Immature natural killer cell (primary cell): ENCODE data around the gene OLFM1. TPM values are rescaled to one million over a fixed set of nuclear protein-coding genes. Genes with fewer than 3 reads are reported as not detected.

ENCODE experiments used
- DNase-seq, 3 donors: peaks; one replicate each; pipeline ENCODE4 v3.0.0; 2022; ENCODE audit warnings: mixed read lengths in 1 of 3
- H3K27ac Mint-ChIP-seq, 6 donors: one replicate each; pipeline ENCODE4 v1.8.0; 2020; ENCODE audit warnings: mixed read lengths in 6 of 6, mild to moderate bottlenecking in 5 of 6, inconsistent platforms in 4 of 6, moderate library complexity in 3 of 6
- H3K27me3 Mint-ChIP-seq, 3 donors: one replicate each; pipeline ENCODE4 v1.8.0; 2020 to 2021; ENCODE audit warnings: low read depth in 3 of 3, mild to moderate bottlenecking in 3 of 3, mixed read lengths in 3 of 3, moderate library complexity in 3 of 3, inconsistent platforms in 1 of 3
- H3K36me3 Mint-ChIP-seq, 3 donors: one replicate each; pipeline ENCODE4 v1.8.0; 2020; ENCODE audit warnings: mixed read lengths in 3 of 3, inconsistent platforms in 2 of 3, mild to moderate bottlenecking in 2 of 3
- H3K4me1 Mint-ChIP-seq, 2 donors: one replicate each; pipeline ENCODE4 v1.8.0; 2020; ENCODE audit warnings: inconsistent platforms in 2 of 2, mild to moderate bottlenecking in 2 of 2, mixed read lengths in 2 of 2, moderate library complexity in 1 of 2
- H3K4me3 Mint-ChIP-seq, 5 donors: one replicate each; pipeline ENCODE4 v1.8.0; 2020; ENCODE audit warnings: mild to moderate bottlenecking in 5 of 5, mixed read lengths in 5 of 5, inconsistent platforms in 3 of 5, moderate library complexity in 3 of 5
- H3K9me3 Mint-ChIP-seq, 6 donors: one replicate each; pipeline ENCODE4 v1.8.0; 2020; ENCODE audit warnings: mild to moderate bottlenecking in 6 of 6, mixed read lengths in 6 of 6, inconsistent platforms in 4 of 6, moderate library complexity in 3 of 6
- polyA plus RNA-seq, 3 donors: library from polyadenylated mRNA; unstranded; fragments of 300-500 nt; fragmentation: Illumina TruSeq; gene quantifications; one replicate each; pipeline ENCODE4 v1.2.3, GENCODE V29; 2021

OLFM1 gene
- polyA plus RNA-seq, 3 donors from 2014 or later, result not detected

DNA sequence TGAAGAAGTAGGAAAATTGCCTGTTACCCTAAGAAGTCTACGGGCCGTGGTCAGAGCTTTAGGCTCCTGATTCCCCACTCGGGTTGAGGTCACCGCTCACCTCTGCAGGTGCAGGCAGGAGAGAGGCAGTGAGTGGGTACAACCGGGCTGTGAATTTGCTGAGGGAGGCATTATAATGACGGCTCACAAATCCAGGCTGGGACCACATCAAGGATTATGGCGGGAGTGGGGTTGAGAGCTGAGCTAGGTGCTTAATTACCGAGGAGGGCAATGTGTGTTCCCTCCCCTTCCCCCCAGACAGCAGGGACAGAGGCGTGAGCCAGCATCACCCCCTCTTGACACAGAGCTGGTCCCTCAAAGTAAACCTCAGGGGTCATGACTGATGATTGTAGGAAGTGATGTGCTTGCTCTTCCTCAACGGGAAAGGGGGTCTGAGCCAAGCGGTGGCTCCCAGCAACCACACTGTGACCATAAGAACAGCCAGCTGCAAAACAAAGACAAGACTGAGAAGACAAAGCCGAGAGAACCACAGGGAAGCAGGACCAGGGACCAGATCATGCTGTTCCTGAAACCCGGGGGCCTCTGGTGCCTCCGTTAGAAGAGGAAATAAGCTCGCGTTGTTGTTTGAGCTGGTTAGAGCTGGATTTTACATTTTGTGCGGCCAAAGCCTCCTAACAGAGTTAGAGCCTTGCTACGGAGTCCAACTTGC is 77.7 kb downstream of the OLFM1 start:
- DNase-seq, result no peak
- no peaks in the 10 kb centered on the region for H3K4me1 Mint-ChIP-seq
- H3K27ac Mint-ChIP-seq, result no peak overlapping the region
- H3K36me3 Mint-ChIP-seq, result no peaks in the 10 kb centered on the region
- no peaks in the 10 kb centered on the region for H3K9me3 Mint-ChIP-seq
- peaks cover 0 to 4% (median 2%) of the 10 kb centered on the region in 3 donors for H3K27me3 Mint-ChIP-seq
- H3K4me3 Mint-ChIP-seq, result no peak overlapping the region

DNA sequence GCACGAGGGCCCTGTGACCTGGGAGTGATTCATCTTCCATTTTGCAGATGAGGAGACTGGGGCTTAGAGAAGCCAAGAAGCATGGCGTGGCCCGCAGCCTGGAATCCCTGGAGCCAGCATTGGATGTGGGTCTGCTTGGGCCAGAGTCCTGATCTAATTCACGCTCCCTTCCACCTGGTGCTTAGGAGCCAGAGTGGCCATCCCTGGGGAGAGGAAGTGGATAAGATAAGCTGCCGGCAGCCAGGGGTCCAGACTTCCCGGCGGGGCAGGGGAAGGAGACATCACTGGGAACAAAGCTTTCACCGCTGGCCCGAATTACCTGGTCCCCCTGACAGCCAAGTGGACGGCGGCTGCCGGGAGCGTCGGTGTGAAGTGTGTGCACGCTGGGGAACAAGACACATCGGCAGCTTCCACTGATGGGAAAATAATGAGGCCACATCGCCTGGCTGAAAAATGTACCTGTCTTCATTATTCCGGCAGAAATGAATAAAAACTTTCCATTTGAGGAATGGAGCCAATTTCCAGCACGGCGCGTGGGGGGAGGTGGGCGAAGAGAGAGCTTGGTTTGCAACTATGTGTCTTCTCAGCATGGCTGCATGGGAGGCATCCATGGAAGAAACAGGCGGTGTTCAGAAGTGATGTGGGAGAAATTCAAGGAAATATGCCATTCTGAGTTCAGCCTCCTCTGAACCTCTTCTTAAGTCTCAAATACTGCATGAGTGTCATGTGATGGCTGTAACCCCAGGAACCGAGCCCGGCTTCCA is 78.5 kb downstream of the OLFM1 start:
- DNase-seq, result no peak
- Mint-ChIP-seq H3K27ac (no peak overlapping the region), H3K4me1 (no peaks in the 10 kb centered on the region), H3K4me3 (no peak overlapping the region), H3K9me3 (no peaks in the 10 kb centered on the region), H3K36me3 (no peaks in the 10 kb centered on the region), H3K27me3 (peaks cover 0 to 4% (median 2%) of the 10 kb centered on the region in 3 donors)

DNA sequence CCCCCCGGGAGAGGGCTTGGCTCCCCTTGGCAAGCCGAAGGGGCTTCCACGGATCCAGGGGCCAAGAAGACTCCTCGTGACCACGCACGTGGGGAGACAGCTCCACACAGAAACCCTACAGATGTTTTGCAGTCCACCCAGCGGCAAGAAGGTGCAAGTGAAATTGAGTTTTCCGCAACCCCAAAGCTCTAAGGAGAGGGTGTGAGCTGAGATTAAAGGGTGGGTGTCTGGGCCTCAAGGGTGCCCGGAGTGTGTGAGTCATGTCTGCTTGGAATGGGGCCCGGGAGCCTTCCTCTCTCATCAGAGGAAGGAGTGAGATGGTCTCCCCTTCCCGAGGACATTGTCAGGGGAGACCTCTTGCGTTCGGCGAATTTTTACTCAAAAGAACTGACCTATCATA is 79.1 kb downstream of the OLFM1 start:
- no peaks in the 10 kb centered on the region for H3K4me1 Mint-ChIP-seq
- no peaks in the 10 kb centered on the region for H3K9me3 Mint-ChIP-seq
- DNase-seq, result no peak
- no peak overlapping the region for H3K27ac Mint-ChIP-seq
- H3K4me3 Mint-ChIP-seq, result no peak overlapping the region
- peaks cover 0 to 4% (median 2%) of the 10 kb centered on the region in 3 donors for H3K27me3 Mint-ChIP-seq
- H3K36me3 Mint-ChIP-seq, result no peaks in the 10 kb centered on the region

DNA sequence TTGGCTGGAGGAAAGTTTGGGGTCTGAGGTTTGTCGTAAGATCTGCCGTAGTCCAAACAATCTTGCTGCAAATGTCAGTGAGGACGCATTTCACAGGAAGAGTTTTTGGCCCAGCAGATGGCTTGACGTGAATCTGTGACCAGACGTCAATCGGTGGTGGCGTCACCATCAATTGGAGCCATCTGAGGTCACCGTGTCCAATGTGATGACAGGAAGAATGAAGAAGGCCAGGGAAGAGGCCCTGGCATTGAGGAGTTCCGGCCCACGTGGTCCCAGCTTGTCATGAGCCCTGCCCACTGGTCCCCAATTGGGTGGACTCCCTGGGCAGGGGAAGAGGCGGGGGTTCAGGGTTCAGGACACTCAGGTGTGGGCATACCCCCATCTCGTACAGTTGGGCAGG is 79.9 kb downstream of the OLFM1 start:
- Mint-ChIP-seq H3K36me3 (no peaks in the 10 kb centered on the region), H3K4me3 (no peak overlapping the region), H3K9me3 (no peaks in the 10 kb centered on the region), H3K27me3 (peaks cover 0 to 4% (median 2%) of the 10 kb centered on the region in 3 donors), H3K27ac (no peak overlapping the region), H3K4me1 (no peaks in the 10 kb centered on the region)
- DNase-seq, result no peak

DNA sequence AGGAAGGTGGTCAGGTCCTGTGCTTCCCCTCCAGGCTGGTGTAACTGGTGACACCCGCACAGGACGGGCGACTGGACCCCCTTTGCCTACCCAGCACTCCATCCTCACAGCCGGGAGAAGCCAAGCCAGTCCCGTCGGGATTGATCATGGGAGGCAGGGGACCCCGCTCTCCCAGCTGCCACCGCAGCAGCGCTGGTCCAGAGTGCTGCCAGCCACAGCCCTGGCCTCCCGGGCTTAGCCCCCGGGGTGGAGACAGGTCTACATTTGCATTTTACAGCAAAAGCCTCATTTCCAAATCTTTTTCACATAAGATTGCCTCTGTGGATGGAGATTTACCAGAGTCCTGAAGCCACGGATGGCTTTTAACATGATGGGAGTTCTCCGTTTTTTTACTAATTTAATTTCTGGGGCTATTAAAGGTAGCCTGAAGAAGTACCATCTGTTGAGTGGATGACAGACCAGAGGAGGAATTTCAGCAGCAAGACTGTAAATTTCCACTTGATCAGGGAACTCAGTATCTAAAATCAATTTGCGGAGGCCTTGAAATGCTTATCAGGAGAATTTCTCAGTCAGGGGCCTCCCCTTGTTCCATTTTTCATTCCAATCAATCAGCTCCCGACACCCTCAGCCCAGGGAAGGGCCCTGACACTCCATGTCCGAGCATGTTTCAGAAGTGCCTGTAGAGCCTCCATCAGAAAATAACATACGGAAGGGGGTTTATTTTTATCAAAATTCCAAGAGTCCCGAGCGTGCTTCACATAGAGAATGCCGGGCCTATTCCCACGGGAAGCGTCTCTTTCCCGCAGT is 80.6 kb downstream of the OLFM1 start:
- Mint-ChIP-seq H3K36me3 (no peaks in the 10 kb centered on the region), H3K27ac (no peak overlapping the region), H3K4me3 (no peak overlapping the region), H3K9me3 (no peaks in the 10 kb centered on the region), H3K4me1 (no peaks in the 10 kb centered on the region), H3K27me3 (peaks cover 0 to 4% (median 2%) of the 10 kb centered on the region in 3 donors)
- DNase-seq, result no peak

DNA sequence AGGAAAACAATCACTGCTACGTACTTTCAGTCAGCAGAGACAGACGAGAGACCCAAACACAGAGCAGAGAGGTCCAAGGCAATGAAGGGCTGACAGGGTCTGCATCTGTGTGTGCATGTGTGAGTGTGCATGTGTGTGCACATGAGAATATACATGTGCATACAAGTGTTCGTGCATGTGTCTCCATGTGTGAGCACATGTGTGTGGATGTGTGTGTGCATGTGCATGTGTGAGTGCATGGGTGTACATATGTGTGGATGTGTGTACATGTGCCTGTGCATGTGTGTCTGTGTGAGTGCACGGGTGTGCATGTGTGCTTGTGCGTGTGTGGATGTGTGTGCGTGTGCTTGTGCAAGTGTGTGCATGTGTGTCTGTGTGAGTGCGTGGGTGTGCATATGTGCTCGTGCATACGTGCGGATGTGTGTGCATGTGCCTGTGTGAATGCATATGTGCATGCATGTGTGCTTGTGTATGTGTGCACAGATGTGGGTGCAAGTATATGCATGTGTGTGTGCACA is 82.3 kb downstream of the OLFM1 start:
- no peaks in the 10 kb centered on the region for H3K9me3 Mint-ChIP-seq
- H3K27ac Mint-ChIP-seq, result no peak overlapping the region
- no peak overlapping the region for H3K4me3 Mint-ChIP-seq
- DNase-seq, result no peak
- H3K4me1 Mint-ChIP-seq, result no peaks in the 10 kb centered on the region
- H3K36me3 Mint-ChIP-seq, result no peaks in the 10 kb centered on the region
- peaks cover 1 to 2% (median 2%) of the 10 kb centered on the region in 3 donors for H3K27me3 Mint-ChIP-seq

DNA sequence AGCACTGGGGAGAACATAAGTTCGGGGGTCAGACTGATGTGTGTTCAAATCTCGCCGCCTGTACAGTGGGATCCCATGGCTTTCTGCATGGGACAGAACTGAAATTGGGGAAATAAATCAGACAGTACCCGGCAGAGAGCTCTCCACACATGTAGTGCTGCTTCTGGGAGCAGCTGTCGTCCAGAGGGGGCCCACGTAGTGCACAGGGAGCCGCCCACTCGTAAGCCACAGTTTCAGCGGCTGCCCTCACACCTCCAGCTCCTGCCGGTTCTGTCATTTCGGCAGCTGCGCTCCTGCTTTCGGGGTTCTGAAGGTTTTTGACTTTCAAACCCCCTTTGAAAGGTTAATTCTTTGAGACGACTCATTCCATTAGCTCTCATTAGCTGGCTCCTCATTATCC is 83.1 kb downstream of the OLFM1 start:
- Mint-ChIP-seq H3K27me3 (peaks cover 2 to 6% (median 3%) of the 10 kb centered on the region in 3 donors), H3K9me3 (no peaks in the 10 kb centered on the region), H3K27ac (no peak overlapping the region), H3K4me1 (no peaks in the 10 kb centered on the region), H3K36me3 (no peaks in the 10 kb centered on the region), H3K4me3 (no peak overlapping the region)
- DNase-seq, result no peak

Other genes with a start within 250 kb of the OLFM1 start
- gene FCN2, start 206.9 kb upstream of the OLFM1 start, polyA plus RNA-seq, result not detected
- 10 to 100 TPM in 2 of 3 donors, 1 to 10 TPM in 1; 8.9 to 47.6 (median 24.2) TPM for gene FCN1, start 169.8 kb upstream of the OLFM1 start, polyA plus RNA-seq